ENCODE data around the gene SPECC1.

Gene SPECC1

DNA sequence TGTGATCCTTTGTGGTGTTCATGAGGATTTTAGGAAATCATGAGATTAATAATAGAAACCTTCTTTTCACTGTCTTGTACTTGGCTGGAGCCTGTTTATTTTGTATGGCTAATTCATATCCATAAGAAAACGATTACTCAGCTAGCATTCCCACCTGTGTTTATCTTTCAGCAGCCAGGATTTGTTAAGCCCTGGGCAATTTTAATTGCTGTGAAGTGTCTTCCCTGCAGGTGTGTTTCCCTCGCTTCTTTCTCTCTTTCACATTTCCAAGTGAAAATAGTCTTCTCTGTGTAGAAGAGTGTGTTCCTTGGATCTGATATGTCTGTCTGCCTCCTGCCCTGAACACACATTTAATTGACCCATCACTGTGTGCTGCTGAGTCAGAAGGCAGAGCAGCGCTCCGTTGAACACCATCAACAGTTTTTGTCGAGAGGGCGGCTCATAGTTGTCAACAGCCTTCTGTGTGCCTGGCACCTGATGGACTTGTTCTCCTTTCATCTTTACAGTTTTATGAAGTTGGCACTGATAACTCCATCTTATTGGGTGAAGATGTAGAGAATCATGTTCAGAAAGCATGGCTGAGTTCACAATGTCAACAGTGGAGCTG, 83.2 kb downstream of the SPECC1 start:
- Histone ChIP-seq H3K4me3 (no peak overlapping the region), H3K27ac (peak overlapping the region; percentile 84 to 91)
- DNase-seq (ENCODE audit: low spot score), result no peak
- TF ChIP-seq, protein P1, sequence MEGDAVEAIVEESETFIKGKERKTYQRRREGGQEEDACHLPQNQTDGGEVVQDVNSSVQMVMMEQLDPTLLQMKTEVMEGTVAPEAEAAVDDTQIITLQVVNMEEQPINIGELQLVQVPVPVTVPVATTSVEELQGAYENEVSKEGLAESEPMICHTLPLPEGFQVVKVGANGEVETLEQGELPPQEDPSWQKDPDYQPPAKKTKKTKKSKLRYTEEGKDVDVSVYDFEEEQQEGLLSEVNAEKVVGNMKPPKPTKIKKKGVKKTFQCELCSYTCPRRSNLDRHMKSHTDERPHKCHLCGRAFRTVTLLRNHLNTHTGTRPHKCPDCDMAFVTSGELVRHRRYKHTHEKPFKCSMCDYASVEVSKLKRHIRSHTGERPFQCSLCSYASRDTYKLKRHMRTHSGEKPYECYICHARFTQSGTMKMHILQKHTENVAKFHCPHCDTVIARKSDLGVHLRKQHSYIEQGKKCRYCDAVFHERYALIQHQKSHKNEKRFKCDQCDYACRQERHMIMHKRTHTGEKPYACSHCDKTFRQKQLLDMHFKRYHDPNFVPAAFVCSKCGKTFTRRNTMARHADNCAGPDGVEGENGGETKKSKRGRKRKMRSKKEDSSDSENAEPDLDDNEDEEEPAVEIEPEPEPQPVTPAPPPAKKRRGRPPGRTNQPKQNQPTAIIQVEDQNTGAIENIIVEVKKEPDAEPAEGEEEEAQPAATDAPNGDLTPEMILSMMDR (IDR thresholded peaks at IDR 0.05), result no peak

DNA sequence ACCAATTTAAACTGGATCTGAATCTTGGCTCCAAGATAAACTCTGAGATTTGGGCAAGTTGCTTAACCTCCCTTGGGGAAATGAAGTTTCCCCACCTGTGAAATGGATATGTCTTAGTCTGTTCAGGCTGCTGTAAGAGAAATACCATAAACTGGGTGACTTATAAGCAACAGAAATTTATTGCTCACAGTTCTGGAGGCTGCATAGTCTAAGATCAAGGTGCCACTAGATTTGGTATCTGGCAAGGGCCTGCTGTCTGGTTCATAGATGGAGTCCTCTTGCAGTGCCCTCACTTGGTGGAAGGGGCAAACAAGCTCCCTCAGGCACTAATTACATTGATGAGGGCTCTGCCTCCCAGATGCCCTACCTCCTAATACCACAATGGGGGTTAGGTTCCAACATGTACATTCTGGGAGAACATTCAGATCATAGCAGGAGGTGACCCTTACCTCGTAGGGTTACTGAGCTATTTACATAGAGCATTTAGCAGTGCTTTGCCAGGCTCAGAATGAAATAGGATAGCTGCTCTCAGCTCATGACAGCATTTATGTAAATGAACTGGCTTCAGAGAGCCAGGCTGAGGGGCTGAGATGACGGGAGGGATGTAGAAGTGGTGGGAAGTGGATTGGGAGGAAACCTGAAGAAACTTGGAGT, 83.9 kb downstream of the SPECC1 start:
- DNase-seq (ENCODE audit: low spot score), result no peak
- H3K27ac ChIP-seq, result peak overlapping the region; percentile 84 to 91
- TF ChIP-seq, protein P1 (IDR thresholded peaks at IDR 0.05), result no peak

DNA sequence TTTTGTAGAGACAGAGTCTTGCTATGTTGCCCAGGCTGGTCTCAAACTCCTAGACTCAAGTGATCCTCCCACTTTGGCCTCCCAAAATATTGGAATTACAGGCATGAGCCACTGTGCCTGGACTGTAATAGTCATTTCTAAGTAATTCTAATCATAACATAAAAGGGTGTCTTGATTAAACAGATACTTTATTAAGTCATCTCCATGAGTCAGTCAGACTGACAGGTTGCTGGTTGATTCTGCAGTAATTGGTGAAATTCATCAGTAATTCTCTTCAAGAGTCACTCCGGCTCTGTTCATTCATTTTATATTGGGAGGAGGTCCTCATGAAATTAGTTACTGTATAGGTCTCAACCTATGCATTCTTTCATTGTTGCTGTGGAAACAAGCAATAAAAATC, 85.6 kb downstream of the SPECC1 start:
- H3K27ac ChIP-seq, result peak overlapping the region; percentile 88 to 89
- peak overlapping the region; percentile 59 for H3K4me3 ChIP-seq
- DNase-seq (ENCODE audit: low spot score), result no peak
- TF ChIP-seq, protein P1 (IDR thresholded peaks at IDR 0.05), result no peak

More for the DNA sequence above, 83.9 kb downstream of the SPECC1 start:
- H3K4me3 ChIP-seq, result no peak overlapping the region

DNA sequence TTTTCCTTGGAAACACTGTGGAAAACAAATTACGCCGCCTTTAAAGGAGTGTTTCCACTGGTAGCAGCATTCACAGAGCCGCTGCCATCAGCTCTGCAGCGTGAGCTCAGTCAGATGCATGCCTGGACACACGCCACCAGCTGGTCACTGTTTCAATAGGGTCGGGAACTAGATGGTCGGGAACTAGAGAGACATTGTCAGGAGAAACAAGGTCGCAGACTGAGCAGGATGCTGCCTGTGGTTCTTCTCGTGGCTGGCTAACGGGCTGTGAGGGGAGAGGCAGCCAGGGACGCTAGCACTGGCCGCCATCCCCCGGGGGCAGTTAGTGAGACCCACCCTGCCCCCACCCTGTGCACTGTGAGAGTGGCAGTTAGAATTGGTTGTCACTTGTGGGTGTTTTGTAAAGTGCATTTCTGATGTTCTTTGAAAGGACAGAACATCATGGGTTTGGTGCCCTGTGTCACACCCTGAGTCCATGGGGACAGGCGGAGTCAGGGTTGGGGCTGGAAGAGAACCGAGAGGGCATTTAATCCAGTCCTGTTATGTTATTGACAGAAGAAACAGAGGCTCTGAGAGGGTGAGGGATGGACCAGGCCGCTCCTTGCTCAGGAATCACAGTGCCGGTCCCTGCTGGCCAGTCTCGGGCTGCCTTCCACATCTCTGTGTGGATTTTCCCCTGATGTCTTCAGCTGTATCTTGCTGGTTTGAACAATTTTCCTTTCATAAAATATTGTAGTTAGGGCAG, 86.3 kb downstream of the SPECC1 start:
- TF ChIP-seq, protein P1 (IDR thresholded peaks at IDR 0.05), result peak; percentile 32
- peak overlapping the region; percentile 59 for H3K4me3 ChIP-seq
- peak overlapping the region; percentile 88 to 89 for H3K27ac ChIP-seq
- DNase-seq (ENCODE audit: low spot score), result peak; percentile 82

DNA sequence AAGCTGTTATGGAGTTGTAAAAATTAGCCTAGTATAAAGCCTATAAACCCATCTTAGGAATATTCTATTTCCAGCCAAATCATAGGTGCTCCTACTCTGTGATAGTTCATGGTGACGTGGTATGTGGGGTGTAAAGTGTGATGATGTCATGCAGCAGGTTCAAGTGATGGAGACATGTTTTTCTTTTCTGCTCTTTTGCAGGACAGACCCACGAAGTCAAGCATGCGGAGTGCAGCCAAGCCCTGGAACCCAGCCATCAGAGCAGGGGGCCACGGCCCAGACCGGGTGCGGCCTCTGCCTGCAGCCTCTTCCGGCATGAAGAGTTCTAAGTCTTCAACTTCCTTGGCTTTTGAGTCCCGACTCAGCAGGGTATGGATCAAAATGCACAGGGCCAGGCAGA, 87.3 kb downstream of the SPECC1 start:
- Histone ChIP-seq H3K27ac (peak overlapping the region; percentile 88 to 89), H3K4me3 (no peak overlapping the region)
- no peak for DNase-seq (ENCODE audit: low spot score)
- TF ChIP-seq, protein P1 (IDR thresholded peaks at IDR 0.05), result no peak

DNA sequence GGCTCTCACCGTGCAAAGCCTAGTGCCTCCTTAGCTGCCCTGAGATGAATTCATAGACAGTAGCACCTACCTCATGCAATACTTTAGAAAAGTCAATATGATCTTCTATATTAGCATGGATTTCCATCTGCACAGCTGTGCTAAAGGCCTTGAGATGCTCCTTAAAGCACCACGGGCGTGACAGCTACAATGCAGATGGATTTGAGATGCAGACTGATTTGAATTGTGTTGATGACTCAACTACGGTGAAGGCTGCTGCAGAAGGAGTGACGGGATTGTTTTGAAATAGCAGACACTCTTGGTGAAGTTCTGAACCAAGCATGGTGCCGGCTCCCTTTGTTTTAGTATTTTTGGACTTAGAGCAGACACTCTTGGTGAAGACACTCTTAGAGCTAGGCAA, 88.2 kb downstream of the SPECC1 start:
- no peak for DNase-seq (ENCODE audit: low spot score)
- H3K4me3 ChIP-seq, result no peak overlapping the region
- H3K27ac ChIP-seq, result no peak overlapping the region
- TF ChIP-seq, protein P1 (IDR thresholded peaks at IDR 0.05), result no peak
